Measurements from ENCODE around the gene COL9A2. TPM values are rescaled to one million over a fixed set of nuclear protein-coding genes. Genes with fewer than 3 reads are reported as not detected.

The COL9A2 gene
- total RNA-seq, 4 donors from 2014 or later, result 2.0 to 27.0 (median 4.8) TPM

DNA sequence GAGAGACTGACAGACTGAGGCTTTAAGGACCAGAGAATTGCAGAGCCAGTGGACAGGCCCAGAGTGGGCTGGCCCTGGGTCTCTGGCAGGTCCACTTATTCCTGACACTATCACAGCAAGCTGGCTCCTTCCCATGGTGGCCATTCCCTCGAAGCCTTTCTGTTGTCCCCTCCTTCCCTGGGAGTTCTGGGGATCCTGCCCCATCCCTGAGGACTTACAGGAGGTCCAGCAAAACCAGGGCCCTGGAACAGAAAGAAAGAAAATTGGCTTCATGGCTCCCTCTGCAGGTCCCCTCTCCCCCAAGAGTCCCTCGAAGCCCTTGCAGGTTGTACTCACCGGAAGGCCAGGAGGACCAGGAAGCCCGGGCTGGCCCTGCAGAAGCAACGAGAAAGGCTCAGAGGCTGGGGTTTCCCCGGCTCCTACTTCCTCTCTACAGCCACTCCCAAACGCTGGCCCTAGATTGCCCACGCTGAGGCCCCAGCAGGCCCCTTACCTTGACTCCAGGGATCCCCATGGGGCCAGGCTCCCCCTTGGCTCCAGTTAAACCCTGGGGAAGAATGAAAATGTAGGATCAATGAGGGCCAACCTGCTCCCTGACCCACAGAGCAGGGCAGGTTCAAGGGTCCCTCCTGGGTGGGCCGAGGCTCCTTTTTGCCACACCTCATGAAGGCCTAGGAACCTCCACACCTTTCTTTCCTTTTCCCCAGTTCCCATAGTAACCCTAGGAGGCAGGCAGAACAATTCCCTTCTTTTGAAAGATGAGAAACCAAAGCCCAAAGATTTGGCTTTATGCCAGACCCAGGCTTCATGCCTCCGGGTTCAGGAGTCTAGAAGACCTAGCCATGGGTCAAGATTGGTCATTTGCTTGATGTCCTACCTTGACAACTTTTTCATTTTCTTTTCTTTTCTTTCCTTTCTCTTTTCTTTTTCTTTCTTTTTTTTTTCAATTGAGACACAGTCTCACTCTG lies 4.6 kb downstream of the COL9A2 start:
- H3K27ac ChIP-seq, result no peak overlapping the region
- H3K36me3 ChIP-seq, result no peaks in the 10 kb centered on the region
- intact Hi-C loops (cut with DNase I; ENCODE audit: low total_unique reads), result loop anchor here (10.0 kb wide), 1 partner anchor 158 kb away; no protein-coding TSS in a partner anchor
- no peaks in the 10 kb centered on the region for H3K9me3 ChIP-seq
- TF ChIP-seq POLR2A (IDR thresholded peaks at IDR 0.05), result no peak
- TF ChIP-seq, protein P1, sequence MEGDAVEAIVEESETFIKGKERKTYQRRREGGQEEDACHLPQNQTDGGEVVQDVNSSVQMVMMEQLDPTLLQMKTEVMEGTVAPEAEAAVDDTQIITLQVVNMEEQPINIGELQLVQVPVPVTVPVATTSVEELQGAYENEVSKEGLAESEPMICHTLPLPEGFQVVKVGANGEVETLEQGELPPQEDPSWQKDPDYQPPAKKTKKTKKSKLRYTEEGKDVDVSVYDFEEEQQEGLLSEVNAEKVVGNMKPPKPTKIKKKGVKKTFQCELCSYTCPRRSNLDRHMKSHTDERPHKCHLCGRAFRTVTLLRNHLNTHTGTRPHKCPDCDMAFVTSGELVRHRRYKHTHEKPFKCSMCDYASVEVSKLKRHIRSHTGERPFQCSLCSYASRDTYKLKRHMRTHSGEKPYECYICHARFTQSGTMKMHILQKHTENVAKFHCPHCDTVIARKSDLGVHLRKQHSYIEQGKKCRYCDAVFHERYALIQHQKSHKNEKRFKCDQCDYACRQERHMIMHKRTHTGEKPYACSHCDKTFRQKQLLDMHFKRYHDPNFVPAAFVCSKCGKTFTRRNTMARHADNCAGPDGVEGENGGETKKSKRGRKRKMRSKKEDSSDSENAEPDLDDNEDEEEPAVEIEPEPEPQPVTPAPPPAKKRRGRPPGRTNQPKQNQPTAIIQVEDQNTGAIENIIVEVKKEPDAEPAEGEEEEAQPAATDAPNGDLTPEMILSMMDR (IDR thresholded peaks at IDR 0.05), result no peak
- H3K4me1 ChIP-seq, result peaks cover 0 to 7% of the 10 kb centered on the region in 2 donors
- peaks cover 0 to 7% of the 10 kb centered on the region in 2 donors for H3K27me3 ChIP-seq
- DNase-seq, result no peak
- H3K4me3 ChIP-seq, result no peak overlapping the region

DNA sequence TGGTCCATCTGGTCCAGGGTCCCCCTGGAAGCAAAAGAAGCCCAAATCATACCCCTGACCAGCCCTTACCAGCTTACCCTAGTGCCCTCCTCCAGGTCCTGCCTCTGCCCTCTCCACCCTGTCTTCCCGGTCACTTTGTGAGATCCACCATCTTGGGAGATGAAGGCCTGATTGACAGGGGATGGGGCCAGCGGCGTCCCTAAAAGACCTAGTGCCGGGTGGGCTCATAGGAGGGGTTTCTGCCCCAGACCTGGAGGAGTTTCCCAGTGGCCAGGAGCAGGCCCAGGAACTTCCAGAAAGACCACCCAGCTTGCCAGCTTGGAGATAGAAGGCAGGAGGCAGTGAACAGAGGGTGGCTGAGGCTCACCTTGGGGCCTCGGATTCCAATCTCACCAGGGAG lies 5.4 kb downstream of the COL9A2 start:
- TF ChIP-seq POLR2A (IDR thresholded peaks at IDR 0.05), result no peak
- TF ChIP-seq, protein P1 (IDR thresholded peaks at IDR 0.05), result no peak
- H3K27me3 ChIP-seq, result peaks cover 0 to 4% of the 10 kb centered on the region in 2 donors
- no peaks in the 10 kb centered on the region for H3K9me3 ChIP-seq
- no peaks in the 10 kb centered on the region for H3K36me3 ChIP-seq
- no peak overlapping the region for H3K4me3 ChIP-seq
- DNase-seq, result no peak
- intact Hi-C loops (cut with DNase I; ENCODE audit: low total_unique reads), result loop anchor here (10.0 kb wide), 1 partner anchor 157 kb away; no protein-coding TSS in a partner anchor
- H3K27ac ChIP-seq, result no peak overlapping the region
- H3K4me1 ChIP-seq, result peaks cover 0 to 4% of the 10 kb centered on the region in 2 donors

DNA sequence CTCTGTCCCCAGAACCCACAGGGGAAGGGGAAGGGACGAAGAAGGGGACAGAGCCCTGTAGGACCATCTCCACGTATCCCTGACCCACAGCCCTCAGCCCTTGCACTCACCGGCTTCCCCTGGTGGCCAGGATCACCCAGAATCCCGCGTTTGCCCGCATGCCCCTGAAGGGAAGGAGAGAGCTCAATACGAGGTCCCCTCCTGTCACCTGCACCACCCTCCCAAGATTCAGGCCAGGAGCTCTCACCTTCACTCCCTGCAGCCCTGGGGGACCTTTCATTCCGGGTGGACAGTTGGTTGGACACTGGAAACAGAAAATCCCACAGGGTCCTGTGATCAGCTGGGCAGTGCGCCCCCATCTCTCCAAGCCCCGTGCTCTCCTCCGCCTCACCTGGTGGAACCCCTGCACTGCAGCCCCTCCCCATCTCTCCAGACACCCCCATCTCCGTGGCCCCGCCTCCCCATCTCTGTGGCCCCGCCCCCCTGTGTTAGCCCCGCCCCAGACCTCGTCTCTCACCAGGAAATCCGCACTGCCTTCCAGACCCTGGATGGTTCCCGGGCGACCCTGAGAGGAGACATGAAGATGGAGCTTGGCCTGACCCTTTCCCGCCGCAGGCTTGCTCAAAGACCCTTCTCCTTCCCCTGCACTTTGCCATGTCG lies 6.0 kb downstream of the COL9A2 start:
- Histone ChIP-seq H3K9me3 (no peaks in the 10 kb centered on the region), H3K36me3 (no peaks in the 10 kb centered on the region), H3K4me3 (no peak overlapping the region), H3K4me1 (no peaks in the 10 kb centered on the region), H3K27me3 (no peaks in the 10 kb centered on the region), H3K27ac (no peak overlapping the region)
- intact Hi-C loops (cut with DNase I; ENCODE audit: low total_unique reads), result loop anchor here (10.0 kb wide), 1 partner anchor 156 kb away; no protein-coding TSS in a partner anchor
- DNase-seq, result no peak
- TF ChIP-seq POLR2A (IDR thresholded peaks at IDR 0.05), result no peak
- TF ChIP-seq, protein P1 (IDR thresholded peaks at IDR 0.05), result no peak

DNA sequence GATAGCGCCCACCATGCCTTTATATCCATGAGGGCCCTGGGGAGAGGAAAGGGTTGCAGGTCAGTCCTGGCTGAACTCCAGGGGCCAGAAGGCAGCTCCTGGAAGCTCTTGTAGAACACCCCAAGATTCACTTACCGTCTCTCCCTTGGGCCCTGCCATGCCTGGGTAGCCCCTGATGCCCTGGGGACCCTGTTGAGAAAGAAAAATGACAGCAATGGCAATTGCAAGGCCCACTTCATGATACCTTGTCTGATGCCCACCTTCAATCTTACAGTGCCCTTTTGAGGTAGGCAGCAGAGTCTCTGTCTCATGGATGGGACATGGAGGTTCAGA lies 7.0 kb downstream of the COL9A2 start:
- Histone ChIP-seq H3K36me3 (no peaks in the 10 kb centered on the region), H3K27me3 (no peaks in the 10 kb centered on the region), H3K4me1 (no peaks in the 10 kb centered on the region), H3K4me3 (no peak overlapping the region), H3K9me3 (no peaks in the 10 kb centered on the region), H3K27ac (no peak overlapping the region)
- TF ChIP-seq, protein P1 (IDR thresholded peaks at IDR 0.05), result no peak
- no peak for TF ChIP-seq POLR2A (IDR thresholded peaks at IDR 0.05)
- no peak for DNase-seq
- intact Hi-C loops (cut with DNase I; ENCODE audit: low total_unique reads), result loop anchor here (10.0 kb wide), 1 partner anchor 155 kb away; no protein-coding TSS in a partner anchor

Measured in uterus (tissue), 4 donors.